ENCODE data around the gene PSMD1. TPM values are rescaled to one million over a fixed set of nuclear protein-coding genes. Genes with fewer than 3 reads are reported as not detected.

The PSMD1 gene
- total and polyA plus RNA-seq, 2 of the 8 experiments (the other 6 are each of a cell fraction or from before 2014, with no cell fraction given): 179 to 272 TPM

- no peak for TF ChIP-seq USF2 (IDR thresholded peaks at IDR 0.05; ENCODE audit: low read length)
- no peak for TF ChIP-seq POU5F1 (IDR thresholded peaks at IDR 0.05; ENCODE audit: low read depth, low read length)
- no peak for TF ChIP-seq CEBPB (IDR thresholded peaks at IDR 0.05; ENCODE audit: low read depth, low read length)
Measured at GRCh38 chr2:231053846-231054245, 2.8 kb upstream of the PSMD1 start (continued).
